ENCODE data around the gene DOCK2.

The DOCK2 gene

DNA sequence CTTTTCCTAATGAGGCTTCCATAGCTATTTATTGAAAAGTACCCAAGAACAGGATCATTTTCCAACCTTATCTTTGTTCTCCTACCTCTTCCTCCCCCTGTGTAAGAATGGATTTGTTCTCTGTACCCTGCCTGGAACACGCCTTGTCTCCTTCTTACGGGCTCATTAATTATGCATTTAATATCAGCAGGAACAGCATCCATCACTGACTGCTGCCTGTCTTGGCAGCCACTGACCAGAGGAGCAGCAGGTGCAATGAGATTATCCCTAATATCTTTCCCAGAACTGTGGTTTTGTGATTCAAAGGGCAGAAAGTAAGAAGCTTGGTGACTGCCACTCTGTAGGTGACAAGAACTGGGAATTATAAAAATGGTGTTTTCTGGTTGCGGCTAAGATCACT is 362.5 kb downstream of the DOCK2 start:
- DNase-seq = no peak

DNA sequence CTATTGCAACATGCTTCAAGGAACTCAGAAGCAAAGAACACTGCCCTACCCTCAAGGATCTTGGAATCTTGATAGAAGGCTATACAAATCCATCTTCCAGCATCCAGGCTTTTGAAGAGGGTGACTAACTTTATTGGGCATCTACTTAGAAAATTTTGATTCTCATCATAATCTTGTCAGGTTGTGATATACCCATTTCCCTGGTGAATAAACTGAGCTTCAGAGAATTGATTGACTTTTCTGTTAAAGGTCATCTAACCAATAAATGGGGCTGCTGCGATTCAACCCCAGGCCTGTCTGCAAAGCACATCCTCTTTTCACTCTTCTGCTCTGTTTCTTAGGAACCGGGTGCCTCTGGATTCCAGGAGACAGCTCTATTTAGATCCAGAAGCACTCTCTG is 363.1 kb downstream of the DOCK2 start:
- DNase-seq = no peak

DNA sequence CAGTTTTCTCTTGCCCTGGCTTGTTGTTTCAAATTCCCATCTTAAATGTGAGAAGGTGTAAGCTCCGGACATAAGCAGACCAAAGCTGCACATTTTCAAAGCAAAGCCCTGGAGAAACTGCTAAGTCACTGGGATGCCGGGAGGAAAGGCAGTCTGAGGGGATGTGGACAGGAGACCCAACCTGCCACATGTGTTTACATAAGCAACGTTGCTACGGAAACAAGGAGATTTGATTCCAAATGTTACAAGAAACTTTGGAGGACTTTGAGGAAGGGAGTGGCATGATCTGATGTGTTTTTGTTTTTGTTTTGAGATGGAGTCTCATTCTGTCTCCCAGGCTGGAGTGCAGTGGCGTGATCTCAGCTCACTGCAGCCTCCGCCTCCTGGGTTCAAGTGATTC is 368.9 kb downstream of the DOCK2 start:
- no peak for DNase-seq

DNA sequence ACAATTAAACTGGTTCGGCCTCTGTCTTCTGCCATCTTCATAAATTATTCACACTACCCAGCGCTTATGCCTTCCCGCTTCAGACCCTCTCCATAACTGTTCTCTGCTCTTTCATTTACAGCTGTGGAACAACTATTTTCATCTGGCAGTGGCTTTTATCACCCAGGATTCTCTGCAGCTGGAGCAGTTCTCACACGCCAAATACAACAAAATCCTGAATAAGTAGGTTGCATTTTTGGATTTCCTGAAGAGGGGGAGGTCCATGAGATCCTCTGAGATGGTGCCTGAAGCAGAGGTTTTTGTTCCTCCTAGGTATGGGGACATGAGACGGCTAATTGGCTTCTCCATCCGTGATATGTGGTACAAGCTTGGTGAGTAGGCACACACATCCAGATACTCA is 371.3 kb downstream of the DOCK2 start:
- no peak for DNase-seq

DNA sequence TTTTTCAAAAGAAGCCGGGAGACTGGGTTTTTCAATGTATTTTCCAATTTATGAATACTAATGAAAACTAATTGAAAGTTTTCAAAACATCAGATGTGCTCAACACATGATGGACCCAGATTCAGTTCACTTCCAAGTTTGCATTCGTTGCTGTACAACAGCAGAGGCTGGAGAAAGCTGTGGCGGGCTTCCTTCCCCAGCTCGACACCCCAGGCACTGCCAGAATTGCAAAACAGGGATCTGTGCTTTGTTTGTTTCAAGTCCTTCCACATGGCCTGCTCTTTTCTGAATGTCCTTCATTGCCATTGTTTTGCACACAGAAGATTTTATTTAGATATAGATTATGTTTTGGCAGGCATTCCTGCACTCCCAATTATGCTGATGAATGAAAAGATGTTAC is 373.5 kb downstream of the DOCK2 start:
- DNase-seq = no peak

DNA sequence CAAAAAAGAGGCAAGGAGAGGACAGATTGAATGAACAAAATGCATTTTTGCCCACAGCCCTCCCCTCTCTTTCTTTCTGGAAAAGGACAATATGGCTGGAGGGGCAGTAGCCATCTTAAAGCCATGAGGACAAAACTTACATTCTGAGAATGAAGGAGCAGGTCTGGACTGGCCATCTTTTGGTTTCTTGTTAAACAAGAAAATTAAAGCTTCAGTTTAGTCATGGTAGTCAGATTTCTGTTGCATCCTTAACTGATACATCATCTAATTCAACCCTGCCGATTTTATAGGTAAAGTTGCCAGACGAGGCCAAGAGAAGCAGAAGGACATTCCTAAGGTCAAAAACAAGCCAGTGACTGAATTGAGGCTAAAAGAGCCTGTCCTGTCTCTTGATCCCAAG is 374.7 kb downstream of the DOCK2 start:
- DNase-seq = no peak

DNA sequence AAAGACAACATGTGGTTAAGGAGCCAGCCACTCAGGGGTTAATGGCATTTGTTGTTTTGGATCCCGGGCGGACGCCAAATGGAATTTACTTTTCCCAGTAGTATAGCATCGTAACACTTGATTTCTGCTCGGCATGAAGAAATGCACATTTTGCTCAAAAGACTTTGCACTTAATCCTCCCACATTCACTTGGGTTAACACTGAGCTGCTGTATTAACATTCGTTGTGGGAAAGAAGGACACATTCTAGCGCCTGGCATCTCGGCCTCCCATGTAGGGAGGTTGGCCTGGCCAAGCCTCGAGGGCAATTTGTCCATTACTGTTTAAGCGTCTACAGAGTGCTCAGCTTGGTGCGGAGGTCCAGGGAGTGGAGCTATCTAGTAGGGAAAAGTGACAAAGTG is 375.5 kb downstream of the DOCK2 start:
- no peak for DNase-seq

DNA sequence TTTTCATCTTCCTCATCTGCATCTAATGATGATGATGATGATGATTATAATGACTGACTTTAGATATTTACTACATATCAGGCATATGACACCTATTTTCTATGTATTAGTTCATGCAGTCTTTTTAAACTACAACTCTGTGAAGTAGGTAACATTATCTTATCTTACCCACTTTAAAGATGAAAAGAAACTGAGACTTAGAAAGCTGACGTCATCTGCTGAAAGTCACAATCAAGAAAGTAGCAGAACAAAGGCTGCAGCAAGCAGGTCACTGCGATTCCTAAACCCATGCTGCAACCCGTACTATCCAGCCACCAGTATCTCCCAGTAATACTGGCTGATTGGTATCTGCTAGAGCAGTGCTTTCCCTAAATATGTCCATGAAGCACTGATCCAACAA is 383.3 kb downstream of the DOCK2 start:
- no peak for DNase-seq

DNA sequence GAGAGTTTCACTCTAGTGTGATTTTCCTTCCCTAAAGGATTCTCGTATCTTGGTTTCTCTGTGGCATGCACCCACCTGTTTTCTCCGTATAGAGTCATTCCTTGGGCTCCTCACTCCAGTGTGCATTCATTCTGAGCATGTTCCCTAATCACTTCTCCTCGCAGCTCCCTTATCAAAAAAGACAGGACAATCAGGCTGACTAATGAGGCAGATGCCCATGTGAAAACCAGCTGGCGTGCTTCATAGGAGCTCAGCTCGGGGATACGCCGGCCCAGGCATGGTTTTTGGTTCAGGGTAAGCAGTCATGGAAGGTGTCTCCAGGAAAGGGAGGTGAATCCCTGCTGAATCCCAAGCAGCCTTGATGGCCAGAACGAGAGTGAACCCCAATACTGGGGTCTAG is 384.4 kb downstream of the DOCK2 start:
- DNase-seq = no peak

DNA sequence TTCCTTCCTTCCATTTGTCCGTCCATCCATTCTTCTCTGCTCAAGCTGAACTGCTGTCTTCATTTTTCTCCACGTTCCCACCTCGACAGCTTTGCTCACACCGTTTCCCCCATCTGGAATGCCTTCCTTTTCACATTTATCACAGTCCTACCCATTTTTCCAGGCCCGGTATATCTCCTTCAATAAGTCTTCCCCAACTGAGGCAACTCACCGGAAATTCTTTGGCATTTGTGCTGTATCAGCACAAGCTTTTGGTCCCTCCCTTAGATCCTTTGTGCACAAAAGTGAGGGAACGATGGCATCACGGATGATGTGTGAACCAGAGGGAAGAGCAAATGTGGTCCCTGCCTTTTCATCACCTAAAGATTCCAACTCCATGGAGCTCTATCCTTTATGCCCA is 388.8 kb downstream of the DOCK2 start:
- no peak for DNase-seq

DNA sequence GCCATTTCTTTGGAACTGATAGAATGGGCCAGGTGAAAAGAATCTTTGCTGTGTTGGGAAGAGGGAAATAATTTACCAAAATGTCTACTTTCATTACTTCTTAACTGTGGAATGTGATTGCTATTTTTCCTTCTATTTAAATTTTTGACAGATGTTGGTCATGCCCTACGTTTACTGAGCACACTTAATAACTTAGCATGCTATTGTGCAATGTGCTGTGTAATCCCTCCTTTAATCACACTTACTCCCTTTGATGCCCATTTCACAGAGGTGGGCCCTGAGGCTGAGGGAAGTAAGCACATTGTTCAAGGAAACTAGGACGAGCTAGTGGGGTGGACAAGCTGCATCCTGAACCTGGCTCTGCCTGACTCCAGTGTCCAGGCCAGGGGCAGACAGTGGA is 391.0 kb downstream of the DOCK2 start:
- no peak for DNase-seq

DNA sequence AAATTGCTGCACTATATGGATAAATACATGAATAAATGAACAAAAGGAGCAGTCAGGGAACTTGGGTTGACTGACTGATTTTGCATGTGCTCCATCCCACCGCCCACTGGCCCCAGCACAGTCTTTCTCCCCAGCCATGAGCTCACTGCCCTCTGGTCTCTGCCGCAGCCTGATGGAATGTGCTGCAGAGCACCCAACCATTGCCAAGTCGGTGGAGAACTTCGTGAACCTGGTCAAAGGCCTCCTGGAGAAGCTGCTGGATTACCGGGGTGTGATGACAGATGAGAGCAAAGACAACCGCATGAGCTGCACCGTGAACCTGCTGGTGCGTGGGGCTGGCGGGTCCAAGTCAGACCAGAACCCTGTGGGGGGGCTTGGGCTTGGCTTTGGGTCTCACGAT is 397.2 kb downstream of the DOCK2 start:
- no peak for DNase-seq

DNA sequence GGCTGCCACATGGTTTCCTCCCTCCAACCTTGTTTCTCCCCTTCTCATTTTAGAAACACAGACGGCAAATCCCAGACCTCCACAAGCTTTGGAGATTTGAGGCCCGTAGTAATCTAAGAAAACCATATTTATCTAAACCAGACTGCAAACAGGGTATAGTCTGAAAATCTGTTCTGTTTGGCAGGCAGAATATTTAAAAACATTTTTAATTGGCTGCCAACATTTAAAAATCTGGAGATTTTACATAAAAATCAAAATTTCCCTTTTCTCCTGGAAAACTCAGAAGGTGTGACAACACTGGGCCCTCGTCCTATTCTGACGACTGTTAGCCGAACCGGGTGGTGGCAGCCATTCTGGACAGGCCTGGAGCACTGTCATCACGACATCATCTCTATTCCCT is 401.2 kb downstream of the DOCK2 start:
- no peak for DNase-seq

DNA sequence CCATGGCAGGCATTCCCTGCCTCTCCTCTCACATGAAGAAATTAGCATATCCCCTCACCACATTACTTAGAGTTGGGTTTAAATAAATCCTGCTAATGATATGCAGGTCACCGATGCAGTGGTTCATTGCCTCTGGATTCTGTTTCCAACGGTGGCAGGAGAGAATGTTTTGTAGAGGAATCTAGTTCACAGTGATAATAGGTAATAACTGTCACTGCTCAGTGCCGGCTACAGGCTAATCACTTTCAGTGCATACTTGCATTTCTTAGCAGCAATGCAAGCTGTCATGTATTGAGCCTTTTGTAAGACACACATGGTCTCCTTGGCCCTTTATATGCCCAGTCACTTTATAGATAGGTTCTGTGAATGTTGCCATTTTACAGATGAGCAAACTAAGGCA is 402.8 kb downstream of the DOCK2 start:
- DNase-seq = no peak

DNA sequence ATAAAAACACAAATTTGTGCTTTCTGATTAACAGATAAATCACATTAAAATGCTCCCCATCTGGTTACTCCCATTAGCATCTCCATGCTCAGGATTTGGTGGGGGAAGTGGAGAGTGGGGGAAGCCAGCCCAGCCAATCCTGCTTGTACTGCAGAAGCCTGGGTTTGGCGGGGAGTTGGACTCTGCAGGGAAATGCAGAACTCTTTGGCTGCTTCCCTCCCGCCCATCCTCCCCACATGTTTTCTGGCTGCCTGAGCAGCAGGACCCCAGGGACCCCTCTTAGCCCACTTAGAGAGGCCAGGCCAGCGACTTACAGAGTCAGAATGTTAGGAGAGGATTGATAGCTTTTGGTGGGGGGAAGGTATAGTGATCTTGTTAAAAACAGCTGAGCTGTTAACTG is 409.2 kb downstream of the DOCK2 start:
- no peak for DNase-seq

DNA sequence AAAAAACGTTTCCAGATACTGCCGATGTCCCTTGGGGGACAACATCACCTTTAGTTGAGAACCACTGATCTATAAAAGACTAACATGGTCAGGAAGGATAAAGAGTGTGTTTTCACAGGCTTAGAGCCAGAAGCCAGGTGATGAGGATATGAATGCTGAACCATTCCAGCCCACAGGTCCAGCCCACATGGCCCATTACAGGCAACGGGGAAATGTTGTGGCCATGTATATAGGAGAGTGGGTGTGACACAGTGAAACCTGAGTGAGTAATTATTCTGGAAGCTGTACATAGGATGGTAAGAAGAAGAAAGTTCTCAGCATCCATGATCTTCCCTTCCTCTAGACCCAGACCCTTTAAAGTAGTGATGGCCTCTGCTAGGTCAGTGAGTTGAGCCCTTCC is 412.6 kb downstream of the DOCK2 start:
- no peak for DNase-seq

DNA sequence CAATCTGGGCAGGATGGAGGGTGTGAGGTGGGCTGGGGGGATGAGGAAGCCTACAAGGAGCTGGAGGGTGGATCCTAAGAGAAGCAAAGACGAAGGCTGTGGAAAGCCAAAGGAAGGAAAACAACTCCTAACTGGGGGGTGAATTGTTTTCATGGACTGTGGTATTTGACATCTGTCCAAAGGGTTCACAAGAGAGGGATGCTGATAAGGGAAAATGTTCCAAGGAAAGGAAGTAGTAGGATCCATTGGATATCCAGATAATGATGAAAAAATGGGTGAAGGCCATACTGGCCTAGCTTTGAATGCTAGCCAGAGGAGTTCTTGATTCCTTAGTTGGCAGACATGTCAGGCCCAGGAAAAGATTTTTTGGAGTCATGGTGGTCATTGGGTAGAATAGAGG is 416.8 kb downstream of the DOCK2 start:
- DNase-seq = no peak

DNA sequence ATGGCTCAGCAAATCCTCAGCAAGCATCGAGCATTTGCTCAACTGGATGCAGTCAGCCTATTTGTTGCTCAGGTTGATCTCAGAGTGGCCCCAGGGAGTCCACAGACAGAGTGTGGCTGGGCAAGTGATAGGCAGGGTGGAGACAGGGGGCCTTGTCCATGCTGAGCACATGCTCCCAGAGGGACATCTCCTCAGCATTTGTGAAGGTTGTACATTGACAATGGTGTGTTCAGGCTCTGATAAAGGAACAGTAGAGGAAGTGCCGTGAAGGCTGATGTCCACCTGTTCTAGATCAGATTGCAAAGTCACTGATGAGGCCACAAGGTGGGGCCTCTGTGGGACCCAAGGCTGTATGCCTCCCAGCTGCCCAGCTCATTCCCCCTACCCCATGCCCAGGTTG is 418.5 kb downstream of the DOCK2 start:
- no peak for DNase-seq

DNA sequence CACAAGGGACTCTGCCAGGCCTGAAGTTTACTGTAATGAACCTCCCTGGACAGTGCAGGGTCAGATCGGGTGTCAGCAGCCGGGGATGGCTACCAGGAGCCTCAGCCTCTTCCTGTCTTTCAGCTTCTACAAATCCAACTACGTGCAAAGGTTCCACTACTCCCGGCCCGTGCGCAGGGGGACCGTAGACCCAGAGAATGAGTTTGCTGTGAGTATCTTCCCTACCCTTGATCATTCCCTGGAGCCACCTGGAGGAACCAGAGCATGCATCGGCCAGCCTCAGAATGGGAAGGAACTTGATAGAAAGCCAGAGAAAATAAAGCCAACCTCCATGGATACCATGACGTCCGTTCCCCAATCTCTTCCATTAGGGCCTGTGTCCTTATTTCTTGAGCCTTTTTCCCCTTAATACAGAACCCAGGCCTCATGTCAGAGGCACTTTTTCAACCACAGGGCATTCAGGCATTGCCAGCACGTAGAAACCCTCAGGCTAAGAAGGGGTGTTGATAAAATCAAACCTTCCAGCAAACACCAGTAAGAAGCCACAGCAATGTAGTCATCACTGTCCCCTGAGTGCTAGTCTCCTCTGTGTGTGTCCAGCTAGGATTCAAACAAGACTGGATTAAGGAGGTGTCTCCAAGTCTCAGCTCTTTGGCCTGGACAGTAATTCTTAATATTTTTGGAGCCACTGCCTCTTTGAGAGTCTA is 419.6 kb downstream of the DOCK2 start:
- DNase-seq = no peak

DNA sequence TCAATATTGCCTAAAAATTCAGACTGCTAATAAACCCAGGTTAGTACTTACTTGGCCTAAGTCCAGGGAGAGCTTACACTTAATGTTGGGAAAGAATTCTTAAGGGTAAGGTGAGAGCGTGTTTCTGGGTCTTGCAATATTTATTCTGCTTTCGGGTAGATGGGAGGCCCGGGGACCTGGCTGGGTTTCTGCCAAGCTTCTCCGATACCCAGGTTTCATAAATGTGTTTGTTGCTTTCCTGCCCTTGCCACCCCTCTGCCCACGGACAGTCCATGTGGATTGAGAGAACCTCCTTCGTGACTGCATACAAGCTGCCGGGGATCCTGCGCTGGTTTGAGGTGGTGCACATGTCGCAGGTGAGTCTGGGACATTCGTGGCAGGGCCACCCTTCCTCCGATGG is 420.2 kb downstream of the DOCK2 start:
- no peak for DNase-seq

DNA sequence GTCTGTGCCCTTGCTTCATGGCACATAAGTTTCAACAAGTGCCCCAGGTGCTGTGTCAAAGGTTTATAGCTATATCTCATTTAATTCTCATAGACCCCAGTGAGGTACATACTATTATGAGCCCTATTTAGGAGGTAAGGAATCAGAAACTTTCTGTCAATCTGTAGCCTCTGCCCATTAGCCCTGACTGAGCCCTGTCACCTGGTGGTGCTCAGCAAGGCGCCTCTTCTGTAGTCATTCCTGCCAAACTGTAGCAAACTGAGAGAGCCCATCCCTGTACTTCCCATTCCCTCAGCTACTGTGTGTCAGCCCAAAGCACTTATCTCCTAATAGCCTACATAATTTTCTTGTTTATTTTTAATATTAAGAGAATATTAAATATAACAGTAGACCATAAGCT is 422.1 kb downstream of the DOCK2 start:
- DNase-seq = no peak

DNA sequence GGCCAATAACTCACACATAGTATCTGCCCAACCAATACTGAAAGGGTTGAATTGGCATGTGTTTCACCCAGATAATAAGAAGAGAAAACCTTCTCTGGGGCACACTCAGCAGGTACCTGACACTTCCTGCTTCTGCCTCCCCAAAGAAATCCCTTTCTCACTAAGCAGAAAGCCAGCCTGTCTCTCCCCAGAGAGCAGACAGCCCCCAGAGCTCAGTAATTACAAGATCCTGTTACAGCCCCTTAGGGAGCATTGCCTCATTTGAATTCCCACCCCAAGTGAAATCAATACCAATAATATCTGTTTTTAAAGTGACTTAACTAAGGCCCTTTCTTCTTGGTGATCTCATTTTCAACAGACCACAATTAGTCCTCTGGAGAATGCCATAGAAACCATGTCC is 430.1 kb downstream of the DOCK2 start:
- DNase-seq = no peak

DNA sequence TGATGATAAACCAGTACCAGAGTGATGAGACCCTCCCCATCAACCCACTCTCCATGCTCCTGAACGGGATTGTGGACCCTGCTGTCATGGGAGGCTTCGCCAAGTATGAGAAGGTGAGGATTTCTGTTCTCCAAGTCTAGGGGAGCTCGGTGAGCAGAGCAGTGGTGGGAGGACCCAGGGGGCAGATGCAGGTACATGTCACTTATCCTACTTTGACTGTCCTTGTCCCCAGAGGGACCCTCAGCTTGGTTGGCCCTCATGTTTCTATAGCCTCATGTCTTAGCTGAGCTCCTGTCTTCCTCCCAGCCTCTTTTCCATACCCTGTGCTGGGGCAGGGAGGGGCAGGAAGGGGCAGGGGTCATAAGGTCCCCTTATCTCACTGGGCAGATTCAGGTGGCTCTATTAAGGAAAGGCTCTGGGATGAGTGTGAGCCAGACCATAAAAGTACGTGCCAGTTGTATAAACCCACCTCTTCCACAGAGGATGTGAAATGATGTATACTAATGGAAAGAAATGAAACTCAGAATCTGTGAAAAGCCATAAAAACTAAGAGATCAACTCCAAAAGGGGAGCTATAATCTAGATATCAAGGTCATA is 430.6 kb downstream of the DOCK2 start:
- no peak for DNase-seq

DNA sequence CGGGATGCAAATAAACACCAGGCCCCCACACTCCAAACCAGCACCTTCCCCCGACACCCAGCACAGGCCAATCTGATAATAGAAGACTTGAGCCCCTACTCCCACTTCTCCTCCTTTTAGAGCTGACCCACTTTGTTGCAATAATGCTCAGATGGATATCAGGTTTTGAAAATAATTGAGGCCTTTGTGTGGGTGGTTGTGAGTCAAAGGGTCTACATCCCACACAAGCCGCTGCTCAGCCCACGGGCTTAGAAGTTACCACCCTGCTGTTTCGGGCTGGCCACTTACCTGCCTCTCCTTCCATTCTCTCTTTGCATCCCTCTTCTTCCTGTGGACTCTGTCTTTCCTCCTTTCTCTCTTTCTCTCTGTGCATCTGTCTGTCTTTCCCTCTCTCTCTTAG is 432.4 kb downstream of the DOCK2 start:
- DNase-seq = no peak

Measured in stimulated activated CD4-positive, alpha-beta T cell treated with anti-CD3 and anti-CD28 coated beads, Interleukin-2, amount 100 ng/mL, for 48 hours (primary cell).